Thyroid gland (tissue), 4 donors: Measurements from ENCODE around the gene PITPNC1. TPM values are rescaled to one million over a fixed set of nuclear protein-coding genes. Genes with fewer than 3 reads are reported as not detected.
A peak's percentile ranks its signal among the peaks of the same experiment; 100 is the strongest.

Experiments used
- DNase-seq, 2 donors: peaks; one replicate each; pipeline ENCODE4 v3.0.0-alpha.2; 2019
- H3K27ac ChIP-seq, 3 donors: fragments of 200-600 bp; sonication (generic); 1 replicate in 2 of 3; 2 replicates in 1 of 3; pipeline ENCODE4 v1.5.1; 2016 to 2019; ENCODE audit warnings: mild to moderate bottlenecking in 1 of 3, moderate library complexity in 1 of 3
- H3K27me3 ChIP-seq: fragments of 200-600 bp; sonication (generic); one replicate; pipeline ENCODE4 v1.5.1; 2019
- H3K36me3 ChIP-seq, 2 donors: fragments of 200-600 bp; sonication (generic); one replicate each; pipeline ENCODE4 v1.5.1; 2016 to 2019
- H3K4me1 ChIP-seq, 2 donors: fragments of 200-600 bp; sonication (generic); one replicate each; pipeline ENCODE4 v1.5.1; 2017 to 2019
- H3K4me3 ChIP-seq, 3 donors: fragments of 200-600 bp; sonication (generic); replicated peaks in 1 of 3; 1 replicate in 2 of 3; 2 replicates in 1 of 3; pipeline ENCODE4 v1.5.1; 2016; ENCODE audit warnings: mild to moderate bottlenecking in 1 of 3
- H3K9me3 ChIP-seq: fragments of 200-600 bp; sonication (generic); one replicate; pipeline ENCODE4 v1.5.1; 2017
- CTCF ChIP-seq, 6 experiments: fragments of 200-600 bp in 3 of 6; fragments of 450-650 bp in 3 of 6; sonication (generic) in 3 of 6; IDR thresholded peaks; one replicate each; pipeline ENCODE4 v1.5.1; 2016 to 2019; ENCODE audit warnings: antibody characterized with exemption in 6 of 6, mild to moderate bottlenecking in 2 of 6, inconsistent platforms in 1 of 6, moderate library complexity in 1 of 6
- POLR2A ChIP-seq, 2 donors: fragments of 450-650 bp; IDR thresholded peaks; one replicate each; pipeline ENCODE4 v1.6.1; 2017; ENCODE audit warnings: antibody characterized with exemption in 2 of 2, mild to moderate bottlenecking in 2 of 2, moderate library complexity in 1 of 2
- WGBS, 2 donors: methylation state at CpG; one replicate each; pipeline ENCODE4 v1.1.5; 2017; 5-methylcytosine and 5-hydroxymethylcytosine counted together
- intact Hi-C: fragments of 100-400 bp; cut with DNase I; formaldehyde crosslinking; loops from one replicate; pipeline ENCODE4 v1.15.1; 2023
- total RNA-seq, 4 donors: library from RNA; depleted of rRNA; stranded (reverse); fragments of >200 nt; gene quantifications; one replicate each; pipeline ENCODE4 v1.2.3, GENCODE V29; 2016

PITPNC1 gene
- total RNA-seq, 4 donors from 2014 or later: 3.6 to 14.2 (median 7.3) TPM

- H3K36me3 ChIP-seq: no peaks in the 10 kb centered on the region
- no peak for DNase-seq
- no peak for TF ChIP-seq CTCF (IDR thresholded peaks at IDR 0.05)
- TF ChIP-seq POLR2A (IDR thresholded peaks at IDR 0.05): no peak
- no peaks in the 10 kb centered on the region for H3K9me3 ChIP-seq
- 80 to 82% methylated on average over 10 of the region's 10 CpGs for WGBS, 2 donors
- intact Hi-C loops: no loop called here
- H3K4me3 ChIP-seq: no peak overlapping the region
- H3K27ac ChIP-seq: peak overlapping the region in 1 of 3 donors; percentile 27
- no peaks in the 10 kb centered on the region for H3K27me3 ChIP-seq
- H3K4me1 ChIP-seq: peaks cover 0 to 13% of the 10 kb centered on the region in 2 donors
Observed at GRCh38 chr17:67436233-67436632, 59.2 kb downstream of the PITPNC1 start.

- H3K4me1 ChIP-seq: peaks cover 0 to 20% of the 10 kb centered on the region in 2 donors
- H3K27ac ChIP-seq: no peak overlapping the region
- no peak for DNase-seq
- H3K9me3 ChIP-seq: no peaks in the 10 kb centered on the region
- H3K27me3 ChIP-seq: no peaks in the 10 kb centered on the region
- intact Hi-C loops: no loop called here
- H3K36me3 ChIP-seq: no peaks in the 10 kb centered on the region
- 85 to 89% methylated on average over 3 of the region's 3 CpGs for WGBS, 2 donors
- no peak overlapping the region for H3K4me3 ChIP-seq
- no peak for TF ChIP-seq CTCF (IDR thresholded peaks at IDR 0.05)
- no peak for TF ChIP-seq POLR2A (IDR thresholded peaks at IDR 0.05)
Observed at GRCh38 chr17:67438667-67439066, 61.6 kb downstream of the PITPNC1 start.

GRCh38 chr17:67439269-67439668 lies 62.2 kb downstream of the PITPNC1 start:
- Histone ChIP-seq H3K27ac (no peak overlapping the region), H3K4me1 (peaks cover 0 to 24% of the 10 kb centered on the region in 2 donors), H3K36me3 (no peaks in the 10 kb centered on the region), H3K27me3 (no peaks in the 10 kb centered on the region), H3K4me3 (no peak overlapping the region), H3K9me3 (no peaks in the 10 kb centered on the region)
- intact Hi-C loops: no loop called here
- 96 to 97% methylated on average over 2 of the region's 2 CpGs for WGBS, 2 donors
- no peak for DNase-seq
- TF ChIP-seq CTCF (IDR thresholded peaks at IDR 0.05) (no peak), POLR2A (IDR thresholded peaks at IDR 0.05) (no peak)

- no peak overlapping the region for H3K4me3 ChIP-seq
- H3K27me3 ChIP-seq: no peaks in the 10 kb centered on the region
- intact Hi-C loops: no loop called here
- DNase-seq: no peak
- 76% methylated on average over 7 of the region's 7 CpGs for WGBS, 2 donors
- TF ChIP-seq CTCF (IDR thresholded peaks at IDR 0.05) (no peak), POLR2A (IDR thresholded peaks at IDR 0.05) (no peak)
- H3K27ac ChIP-seq: peak overlapping the region in 2 of 3 donors; percentile 39 to 54
- no peaks in the 10 kb centered on the region for H3K9me3 ChIP-seq
- H3K36me3 ChIP-seq: no peaks in the 10 kb centered on the region
- peaks cover 0 to 31% of the 10 kb centered on the region in 2 donors for H3K4me1 ChIP-seq
Observed at GRCh38 chr17:67440277-67441051, 63.4 kb downstream of the PITPNC1 start.
